Endodermal cell (in vitro differentiated cells): ENCODE measurements around the gene OMP. TPM values are rescaled to one million over a fixed set of nuclear protein-coding genes. Genes with fewer than 3 reads are reported as not detected.
A peak's percentile ranks its signal among the peaks of the same experiment; 100 is the strongest.

ENCODE experiments used
- DNase-seq: peaks from one replicate; pipeline ENCODE4 v3.0.0-alpha.2; 2017
- H3K27ac ChIP-seq: 2 replicates; pipeline ENCODE4 v1.5.1; 2013; ENCODE audit warnings: mild to moderate bottlenecking, low read depth, low read length, moderate library complexity
- H3K27me3 ChIP-seq: 2 replicates; pipeline ENCODE4 v1.6.1; 2013; ENCODE audit warnings: mild to moderate bottlenecking, low read length, moderate library complexity; ENCODE audit not compliant: insufficient read depth, control insufficient read depth, poor library complexity, severe bottlenecking
- H3K36me3 ChIP-seq: 2 replicates; pipeline ENCODE4 v1.7.0; 2013; ENCODE audit warnings: mild to moderate bottlenecking, low read length, moderate library complexity; ENCODE audit not compliant: control insufficient read depth, insufficient read depth
- H3K4me1 ChIP-seq: one replicate; pipeline ENCODE4 v1.7.0; 2013; ENCODE audit warnings: low read length; ENCODE audit not compliant: control insufficient read depth, insufficient read depth
- H3K4me3 ChIP-seq: 2 replicates; pipeline ENCODE4 v1.5.1; 2013; ENCODE audit warnings: mild to moderate bottlenecking, low read length, moderate library complexity
- H3K9ac ChIP-seq: 2 replicates; pipeline ENCODE4 v1.6.1; 2013; ENCODE audit warnings: mild to moderate bottlenecking, low read length, moderate library complexity; ENCODE audit not compliant: poor library complexity, severe bottlenecking; ENCODE audit errors: extremely low read depth
- H3K9me3 ChIP-seq: 2 replicates; pipeline ENCODE4 v1.6.1; 2013; ENCODE audit warnings: mild to moderate bottlenecking, low read length, moderate library complexity; ENCODE audit not compliant: control insufficient read depth
- H3K27ac Mint-ChIP-seq: 2 replicates; pipeline ENCODE4 v1.8.0; 2020; ENCODE audit warnings: mixed read lengths
- H3K27me3 Mint-ChIP-seq: 2 replicates; pipeline ENCODE4 v1.8.0; 2021; ENCODE audit warnings: mild to moderate bottlenecking, mixed read lengths; ENCODE audit not compliant: insufficient read depth
- H3K36me3 Mint-ChIP-seq: 2 replicates; pipeline ENCODE4 v1.8.0; 2020; ENCODE audit warnings: low read depth, mixed read lengths
- H3K4me1 Mint-ChIP-seq: 2 replicates; pipeline ENCODE4 v1.8.0; 2020; ENCODE audit warnings: mixed read lengths
- H3K4me3 Mint-ChIP-seq: 2 replicates; pipeline ENCODE4 v1.8.0; 2020; ENCODE audit warnings: mild to moderate bottlenecking, moderate library complexity, mixed read lengths
- H3K9me3 Mint-ChIP-seq: 2 replicates; pipeline ENCODE4 v1.8.0; 2020; ENCODE audit warnings: mild to moderate bottlenecking, mixed read lengths
- WGBS, 2 experiments: methylation state at CpG; one replicate each; pipeline versions ENCODE4 v1.1.5 to v1.1.7; 2013; ENCODE audit warnings: missing lambda C conversion rate in 2 of 2, mixed read lengths in 1 of 2; ENCODE audit not compliant: insufficient coverage in 1 of 2, insufficient read length in 1 of 2; 5-methylcytosine and 5-hydroxymethylcytosine counted together
- total RNA-seq, 2 donors: library from RNA; stranded (reverse); fragmentation: NEBNext Ultra II Directional in 1 of 2; extraction: Animal tissue kit (Norgen Biotek cat#: 25700) in 1 of 2; gene quantifications; 2 replicates in 1 of 2; 3 replicates in 1 of 2; pipeline ENCODE4 v1.2.1, GENCODE V29; 2021
- TF ChIP-seq, protein P1 (sequence below): fragments of 200-600 bp; sonication (generic); conservative IDR thresholded peaks from 2 replicates; pipeline ENCODE4 v1.5.0; 2021; ENCODE audit warnings: antibody characterized with exemption, mild to moderate bottlenecking

Gene OMP
- total RNA-seq, 2 donors from 2014 or later = 1.6 to 1.7 TPM

DNA sequence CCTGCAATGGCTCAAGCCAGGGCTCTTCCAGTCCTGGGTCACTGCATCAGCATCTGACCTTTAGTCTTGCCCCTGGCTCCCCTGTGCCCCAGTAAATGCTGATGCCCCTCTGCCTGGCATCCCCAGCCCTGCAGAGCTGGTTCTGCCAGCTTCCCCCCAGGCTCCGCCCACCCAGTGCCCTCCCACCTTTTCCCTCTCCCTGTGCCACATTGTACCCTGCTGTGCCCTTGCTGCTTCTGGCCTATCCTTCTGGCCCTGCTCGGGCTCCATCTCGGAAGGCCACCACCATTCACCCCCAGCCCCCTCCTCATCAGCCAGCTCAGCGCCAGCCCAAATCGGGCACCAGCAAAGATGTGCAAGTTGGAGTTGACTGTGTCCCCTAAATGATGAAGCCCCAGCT lies 28.4 kb upstream of the OMP start:
- peaks cover 4% of the 10 kb centered on the region for H3K36me3 Mint-ChIP-seq
- H3K9ac ChIP-seq = no peak overlapping the region
- TF ChIP-seq, protein P1, sequence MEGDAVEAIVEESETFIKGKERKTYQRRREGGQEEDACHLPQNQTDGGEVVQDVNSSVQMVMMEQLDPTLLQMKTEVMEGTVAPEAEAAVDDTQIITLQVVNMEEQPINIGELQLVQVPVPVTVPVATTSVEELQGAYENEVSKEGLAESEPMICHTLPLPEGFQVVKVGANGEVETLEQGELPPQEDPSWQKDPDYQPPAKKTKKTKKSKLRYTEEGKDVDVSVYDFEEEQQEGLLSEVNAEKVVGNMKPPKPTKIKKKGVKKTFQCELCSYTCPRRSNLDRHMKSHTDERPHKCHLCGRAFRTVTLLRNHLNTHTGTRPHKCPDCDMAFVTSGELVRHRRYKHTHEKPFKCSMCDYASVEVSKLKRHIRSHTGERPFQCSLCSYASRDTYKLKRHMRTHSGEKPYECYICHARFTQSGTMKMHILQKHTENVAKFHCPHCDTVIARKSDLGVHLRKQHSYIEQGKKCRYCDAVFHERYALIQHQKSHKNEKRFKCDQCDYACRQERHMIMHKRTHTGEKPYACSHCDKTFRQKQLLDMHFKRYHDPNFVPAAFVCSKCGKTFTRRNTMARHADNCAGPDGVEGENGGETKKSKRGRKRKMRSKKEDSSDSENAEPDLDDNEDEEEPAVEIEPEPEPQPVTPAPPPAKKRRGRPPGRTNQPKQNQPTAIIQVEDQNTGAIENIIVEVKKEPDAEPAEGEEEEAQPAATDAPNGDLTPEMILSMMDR = no peak
- peaks cover 6% of the 10 kb centered on the region for H3K9me3 Mint-ChIP-seq
- H3K4me3 ChIP-seq = no peak overlapping the region
- DNase-seq = peak; percentile 43
- H3K4me1 Mint-ChIP-seq = no peaks in the 10 kb centered on the region
- no peak overlapping the region for H3K27ac ChIP-seq
- peaks cover 3% of the 10 kb centered on the region for H3K27me3 Mint-ChIP-seq
- 91% methylated on average over 5 of the region's 5 CpGs; no CpG with 5 or more reads in 1 of the 2 experiments for WGBS, 2 experiments
- H3K27ac Mint-ChIP-seq = no peak overlapping the region
- H3K4me3 Mint-ChIP-seq = no peak overlapping the region
- peaks cover 5% of the 10 kb centered on the region for H3K9me3 ChIP-seq
- H3K4me1 ChIP-seq = no peaks in the 10 kb centered on the region
- no peaks in the 10 kb centered on the region for H3K36me3 ChIP-seq
- H3K27me3 ChIP-seq = no peaks in the 10 kb centered on the region

DNA sequence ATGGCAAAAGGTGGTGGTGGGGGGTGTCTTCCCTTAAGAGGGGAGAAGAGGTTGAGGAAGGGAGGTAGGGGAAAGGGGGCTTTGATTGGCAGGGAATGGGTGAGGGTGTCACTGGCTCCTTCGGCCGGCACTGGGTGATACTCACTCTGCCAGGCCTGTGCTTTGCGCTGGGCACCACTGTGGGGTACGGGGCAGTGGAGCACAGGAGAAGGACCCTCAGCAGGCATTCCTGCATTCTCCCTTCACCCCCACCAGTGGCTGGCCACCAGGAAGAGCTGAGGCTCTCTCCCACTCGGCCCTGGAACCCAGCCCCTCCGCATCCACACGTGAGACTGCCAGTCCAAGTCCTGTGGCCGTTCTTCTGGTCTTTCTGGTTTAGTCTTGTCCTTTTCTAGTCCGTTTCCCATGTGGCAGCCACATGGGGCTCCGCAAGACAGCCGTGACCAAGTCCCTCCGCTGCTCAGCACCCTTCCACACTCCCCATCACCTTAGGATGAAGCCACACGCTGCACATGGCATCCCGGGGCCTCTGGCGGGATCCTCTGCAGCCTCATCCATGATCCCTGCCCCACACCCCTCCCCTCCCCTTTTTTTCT lies 27.9 kb upstream of the OMP start:
- Mint-ChIP-seq H3K4me3 (no peak overlapping the region), H3K27ac (no peak overlapping the region), H3K9me3 (peaks cover 6% of the 10 kb centered on the region), H3K27me3 (peaks cover under 1% of the 10 kb centered on the region), H3K36me3 (peaks cover 4% of the 10 kb centered on the region), H3K4me1 (no peaks in the 10 kb centered on the region)
- no peaks in the 10 kb centered on the region for H3K27me3 ChIP-seq
- no peaks in the 10 kb centered on the region for H3K36me3 ChIP-seq
- no peaks in the 10 kb centered on the region for H3K4me1 ChIP-seq
- no peak overlapping the region for H3K9ac ChIP-seq
- WGBS, 2 experiments = 84 to 94% methylated on average over 7 to 13 of the region's 15 CpGs
- no peak overlapping the region for H3K4me3 ChIP-seq
- H3K9me3 ChIP-seq = peaks cover 8% of the 10 kb centered on the region
- TF ChIP-seq, protein P1 = no peak
- peak; percentile 22 for DNase-seq
- H3K27ac ChIP-seq = no peak overlapping the region

DNA sequence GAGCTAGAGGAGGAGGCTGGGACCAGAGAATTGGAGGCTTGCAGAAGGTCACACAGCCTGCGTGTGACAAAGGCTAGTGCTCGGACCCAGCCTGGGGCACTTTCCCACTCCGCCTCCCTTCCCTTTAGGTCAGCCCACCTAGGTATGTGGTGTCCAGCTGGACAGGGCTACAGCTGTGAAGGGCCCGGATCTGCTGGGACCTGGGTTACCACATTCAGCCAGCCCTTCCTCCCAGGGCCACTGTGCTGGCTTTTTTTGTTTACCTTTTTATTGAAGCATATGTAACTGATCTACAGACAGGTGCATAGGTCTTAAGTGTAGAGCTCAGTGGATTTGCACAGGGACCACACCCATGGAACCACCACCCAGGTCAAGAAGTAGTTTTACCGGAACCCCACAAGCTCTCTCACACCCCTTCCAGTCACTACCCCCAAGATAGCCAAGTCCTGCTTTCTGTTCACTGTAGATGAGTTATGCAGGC lies 27.2 kb upstream of the OMP start:
- TF ChIP-seq, protein P1 = no peak
- Mint-ChIP-seq H3K4me3 (no peak overlapping the region), H3K27ac (no peak overlapping the region), H3K36me3 (peaks cover 4% of the 10 kb centered on the region), H3K9me3 (peaks cover 6% of the 10 kb centered on the region), H3K27me3 (no peaks in the 10 kb centered on the region), H3K4me1 (no peaks in the 10 kb centered on the region)
- Histone ChIP-seq H3K4me3 (no peak overlapping the region), H3K9ac (no peak overlapping the region), H3K27ac (no peak overlapping the region), H3K9me3 (peaks cover 10% of the 10 kb centered on the region), H3K27me3 (no peaks in the 10 kb centered on the region), H3K4me1 (no peaks in the 10 kb centered on the region), H3K36me3 (no peaks in the 10 kb centered on the region)
- peak; percentile 31 for DNase-seq
- WGBS, 2 experiments = 94 to 96% methylated on average over 3 to 5 of the region's 5 CpGs
